Spinal cord (tissue), 10 donors: Measurements from ENCODE around the gene CNGA3. TPM values are rescaled to one million over a fixed set of nuclear protein-coding genes. Genes with fewer than 3 reads are reported as not detected.

Experiments used
- DNase-seq, 6 donors: peaks; one replicate each; pipeline versions ENCODE4 v3.0.0 to v3.0.0-alpha.2; 2013 to 2015; ENCODE audit warnings: low spot score in 6 of 6, low read depth in 4 of 6
- H3K27ac ChIP-seq: one replicate; pipeline ENCODE4 v1.5.1; 2013; ENCODE audit warnings: low read depth, low read length, control low read depth
- H3K27me3 ChIP-seq: one replicate; pipeline ENCODE4 v1.6.1; 2013; ENCODE audit warnings: low read length; ENCODE audit not compliant: control insufficient read depth, insufficient read depth
- H3K36me3 ChIP-seq: one replicate; pipeline ENCODE4 v1.6.1; 2013; ENCODE audit warnings: low read length; ENCODE audit not compliant: control insufficient read depth, insufficient read depth
- H3K4me1 ChIP-seq: one replicate; pipeline ENCODE4 v1.6.1; 2013; ENCODE audit warnings: low read length; ENCODE audit not compliant: control insufficient read depth, insufficient read depth
- H3K4me3 ChIP-seq: one replicate; pipeline ENCODE4 v1.5.1; 2013; ENCODE audit warnings: low read depth, low read length, control low read depth
- H3K9me3 ChIP-seq: one replicate; pipeline ENCODE4 v1.6.1; 2013; ENCODE audit warnings: low read length; ENCODE audit not compliant: control insufficient read depth, insufficient read depth
- WGBS: methylation state at CpG from one replicate; pipeline ENCODE4 v1.1.5; 2013; ENCODE audit warnings: missing lambda C conversion rate; ENCODE audit not compliant: insufficient coverage; 5-methylcytosine and 5-hydroxymethylcytosine counted together
- polyA plus RNA-seq, 2 donors: library from polyadenylated mRNA; unstranded; fragments of 120-200 nt; gene quantifications; one replicate each; pipeline ENCODE4 v1.2.1, GENCODE V29; 2013; ENCODE audit not compliant: insufficient read length in 2 of 2
- total RNA-seq, 2 donors: library from RNA; depleted of rRNA in 1 of 2; stranded (reverse); fragments of 120-200 nt in 1 of 2; fragments of >200 nt in 1 of 2; gene quantifications; one replicate each; pipeline versions ENCODE4 v1.2.3 to v1.2.4, GENCODE V29; 2013 to 2014
- donor health status: healthy.

CNGA3 gene
- total and polyA plus RNA-seq, 4 donors: 4.9 to 15.2 (median 7.3) TPM

DNA sequence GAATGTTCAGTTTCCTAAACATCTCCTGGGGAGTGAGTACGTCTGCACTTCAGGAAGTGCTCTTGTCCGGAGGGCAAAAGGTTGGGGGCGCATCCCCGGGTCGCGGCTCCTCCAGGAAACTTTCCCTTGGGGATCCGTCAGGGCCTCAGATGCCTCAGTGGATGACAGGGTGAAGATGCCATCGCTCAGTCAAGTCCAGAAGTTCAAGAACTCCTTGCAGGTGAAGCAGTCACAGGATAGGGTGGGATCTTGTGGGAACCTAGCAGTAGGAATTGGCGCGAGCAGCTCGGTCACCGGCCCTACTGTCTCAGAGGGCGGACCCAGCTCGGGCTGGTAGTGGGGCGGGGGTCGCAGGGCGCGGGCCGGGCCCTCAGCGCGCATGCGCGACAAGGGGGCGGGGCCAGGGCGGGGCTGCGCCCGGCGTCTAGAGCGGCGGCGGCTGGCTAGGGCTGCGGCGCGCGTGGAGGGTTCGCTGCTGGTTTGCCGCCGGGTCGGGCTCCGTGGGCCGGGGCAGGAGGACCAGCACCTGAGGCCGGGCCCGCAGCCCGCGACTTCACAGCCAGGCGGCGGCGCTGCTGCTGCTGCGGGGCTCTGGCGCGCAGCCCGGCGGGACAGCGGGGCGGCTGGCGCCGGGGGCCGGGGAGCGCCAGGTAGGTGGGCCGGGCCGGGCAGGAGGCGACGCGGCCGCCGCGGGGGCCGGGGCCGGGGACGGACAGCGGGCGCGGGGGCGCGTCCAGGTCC lies 98.3 kb downstream of the CNGA3 start, which contains the start of gene INPP4A:
TSS of gene INPP4A (plus strand) at position 423 of the 741 bp plus-strand sequence. CDS start 75,191 bp downstream, outside the sequence.
- no peaks in the 10 kb centered on the region for H3K9me3 ChIP-seq
- H3K27me3 ChIP-seq: no peaks in the 10 kb centered on the region
- peak within 1 kb of the TSS; percentile 50 for H3K27ac ChIP-seq
- peaks cover 12% of the 10 kb centered on the region for H3K4me1 ChIP-seq
- WGBS: under 1% methylated on average over 75 of the region's 75 CpGs
- peak; percentile 67 to 95 (median 82) for DNase-seq
- H3K4me3 ChIP-seq: peak within 1 kb of the TSS; percentile 58
- no peaks in the 10 kb centered on the region for H3K36me3 ChIP-seq

DNA sequence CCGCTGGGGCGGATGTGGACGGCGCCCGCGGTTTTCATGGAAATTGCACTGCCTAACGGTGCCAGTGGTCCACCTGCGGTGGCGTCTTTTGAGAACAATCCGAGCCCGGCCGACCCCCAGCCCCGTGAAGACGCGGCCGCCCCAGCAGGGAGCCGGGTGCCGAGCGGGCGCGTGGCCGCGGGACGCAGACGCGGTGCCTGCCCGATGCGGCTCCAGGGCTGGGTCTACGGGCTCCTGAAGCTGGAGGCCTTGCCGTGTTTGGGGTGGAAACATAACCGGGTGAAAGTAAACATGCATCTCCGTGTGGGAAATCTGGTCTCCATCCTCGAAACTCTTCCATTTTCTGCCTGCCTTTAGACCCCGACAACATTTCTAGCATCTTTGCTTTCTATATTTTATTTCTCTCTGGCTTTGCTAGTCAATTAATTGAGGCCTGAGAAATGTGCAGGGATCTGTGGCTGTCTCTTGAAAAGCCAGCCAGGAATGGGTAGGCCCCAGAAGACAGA lies 99.0 kb downstream of the CNGA3 start:
- no peaks in the 10 kb centered on the region for H3K9me3 ChIP-seq
- 0% methylated on average over 27 of the region's 34 CpGs for WGBS
- H3K27me3 ChIP-seq: no peaks in the 10 kb centered on the region
- H3K4me1 ChIP-seq: peaks cover 12% of the 10 kb centered on the region
- H3K4me3 ChIP-seq: peak overlapping the region; percentile 56
- peak in 2 of 6 donors; percentile 54 to 62 for DNase-seq
- H3K36me3 ChIP-seq: no peaks in the 10 kb centered on the region
- peak overlapping the region; percentile 33 for H3K27ac ChIP-seq

DNA sequence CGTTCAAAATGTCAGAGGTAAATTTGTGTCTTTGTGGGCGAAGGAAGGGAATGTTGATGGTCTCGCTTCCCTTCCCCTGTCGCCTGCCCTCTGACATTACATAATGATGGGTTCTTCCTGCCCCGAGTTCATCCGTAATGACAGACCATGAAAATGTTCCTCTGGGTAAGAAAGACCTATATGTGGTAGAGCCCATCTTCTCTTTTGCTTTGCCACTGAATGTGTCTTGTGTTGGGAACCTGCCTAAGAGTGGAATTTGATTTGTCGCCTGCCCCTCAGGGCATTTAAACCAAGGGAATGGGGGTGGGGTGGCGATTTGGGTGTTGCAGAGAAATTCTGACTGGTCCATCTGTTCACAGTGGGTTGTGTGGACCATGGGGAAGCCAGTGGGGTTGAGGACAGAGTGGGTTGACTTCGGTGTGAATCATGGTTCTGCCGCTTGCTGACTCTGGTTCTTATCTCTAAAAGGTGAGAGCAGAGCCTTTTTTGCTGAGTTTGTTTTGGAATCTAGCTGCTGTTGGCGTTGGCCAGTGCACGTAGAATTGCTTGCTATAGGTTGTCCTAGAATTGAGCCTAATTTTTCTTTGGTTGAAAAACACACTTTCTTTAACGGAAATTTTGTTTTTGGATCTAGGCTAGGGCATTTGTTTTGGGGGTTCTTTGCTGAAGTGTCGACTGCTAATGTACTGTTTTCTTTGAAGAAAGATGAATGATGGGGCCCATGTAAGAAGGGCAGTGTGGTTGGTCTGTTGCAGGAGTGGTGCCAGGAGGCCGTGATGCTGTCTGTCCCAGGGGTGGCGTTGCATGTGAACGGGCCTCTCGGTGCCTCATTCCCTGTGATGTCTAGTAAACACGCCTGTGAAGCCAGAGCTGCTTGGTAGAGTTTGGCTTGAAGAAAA lies 99.7 kb downstream of the CNGA3 start:
- H3K27me3 ChIP-seq: no peaks in the 10 kb centered on the region
- H3K27ac ChIP-seq: peak overlapping the region; percentile 33
- peak in 2 of 6 donors; percentile 25 to 51 for DNase-seq
- peak overlapping the region; percentile 56 for H3K4me3 ChIP-seq
- H3K4me1 ChIP-seq: peaks cover 16% of the 10 kb centered on the region
- no peaks in the 10 kb centered on the region for H3K9me3 ChIP-seq
- 27% methylated on average over 15 of the region's 19 CpGs for WGBS
- H3K36me3 ChIP-seq: no peaks in the 10 kb centered on the region

DNA sequence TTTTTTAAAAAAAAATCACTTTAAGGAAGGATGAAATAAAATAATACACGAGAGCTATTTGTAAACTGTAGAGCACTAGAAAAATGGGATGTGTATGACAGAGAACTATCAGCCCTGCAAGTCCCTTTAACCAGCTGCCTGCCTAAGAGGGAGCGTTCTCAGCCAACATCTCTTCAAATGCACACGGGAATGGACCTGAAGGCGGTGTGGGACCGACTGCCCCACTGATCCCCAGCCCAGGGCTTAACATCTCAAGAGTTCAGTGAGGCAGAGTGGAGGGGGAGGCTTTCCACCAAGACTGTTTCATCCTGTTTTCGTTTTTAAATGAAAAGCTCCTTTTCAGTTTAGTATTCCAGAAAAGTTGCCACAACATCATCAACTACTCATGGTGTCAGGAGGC lies 100.6 kb downstream of the CNGA3 start:
- no peaks in the 10 kb centered on the region for H3K27me3 ChIP-seq
- H3K4me1 ChIP-seq: peaks cover 18% of the 10 kb centered on the region
- WGBS: no CpG with 5 or more reads among the region's 6 CpGs
- H3K27ac ChIP-seq: no peak overlapping the region
- no peaks in the 10 kb centered on the region for H3K36me3 ChIP-seq
- H3K4me3 ChIP-seq: no peak overlapping the region
- no peaks in the 10 kb centered on the region for H3K9me3 ChIP-seq
- no peak for DNase-seq

Other genes starting within 250 kb of the CNGA3 start
- gene INPP4A, start 98.4 kb downstream of the CNGA3 start, total RNA-seq: 10 to 100 TPM; 31.2 to 55.0 TPM
- 10 to 100 TPM; 36.9 to 47.2 TPM for gene INPP4A, start 98.4 kb downstream of the CNGA3 start, polyA plus RNA-seq